Ammon's horn (tissue), 1 donor: ENCODE measurements around the gene ATG16L2.
A peak's percentile ranks its signal among the peaks of the same experiment; 100 is the strongest.

Experiments
- DNase-seq: peaks from one replicate; pipeline ENCODE4 v3.0.0-alpha.2; 2016; ENCODE audit warnings: low spot score

Gene ATG16L2, protein sequence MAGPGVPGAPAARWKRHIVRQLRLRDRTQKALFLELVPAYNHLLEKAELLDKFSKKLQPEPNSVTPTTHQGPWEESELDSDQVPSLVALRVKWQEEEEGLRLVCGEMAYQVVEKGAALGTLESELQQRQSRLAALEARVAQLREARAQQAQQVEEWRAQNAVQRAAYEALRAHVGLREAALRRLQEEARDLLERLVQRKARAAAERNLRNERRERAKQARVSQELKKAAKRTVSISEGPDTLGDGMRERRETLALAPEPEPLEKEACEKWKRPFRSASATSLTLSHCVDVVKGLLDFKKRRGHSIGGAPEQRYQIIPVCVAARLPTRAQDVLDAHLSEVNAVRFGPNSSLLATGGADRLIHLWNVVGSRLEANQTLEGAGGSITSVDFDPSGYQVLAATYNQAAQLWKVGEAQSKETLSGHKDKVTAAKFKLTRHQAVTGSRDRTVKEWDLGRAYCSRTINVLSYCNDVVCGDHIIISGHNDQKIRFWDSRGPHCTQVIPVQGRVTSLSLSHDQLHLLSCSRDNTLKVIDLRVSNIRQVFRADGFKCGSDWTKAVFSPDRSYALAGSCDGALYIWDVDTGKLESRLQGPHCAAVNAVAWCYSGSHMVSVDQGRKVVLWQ

DNA sequence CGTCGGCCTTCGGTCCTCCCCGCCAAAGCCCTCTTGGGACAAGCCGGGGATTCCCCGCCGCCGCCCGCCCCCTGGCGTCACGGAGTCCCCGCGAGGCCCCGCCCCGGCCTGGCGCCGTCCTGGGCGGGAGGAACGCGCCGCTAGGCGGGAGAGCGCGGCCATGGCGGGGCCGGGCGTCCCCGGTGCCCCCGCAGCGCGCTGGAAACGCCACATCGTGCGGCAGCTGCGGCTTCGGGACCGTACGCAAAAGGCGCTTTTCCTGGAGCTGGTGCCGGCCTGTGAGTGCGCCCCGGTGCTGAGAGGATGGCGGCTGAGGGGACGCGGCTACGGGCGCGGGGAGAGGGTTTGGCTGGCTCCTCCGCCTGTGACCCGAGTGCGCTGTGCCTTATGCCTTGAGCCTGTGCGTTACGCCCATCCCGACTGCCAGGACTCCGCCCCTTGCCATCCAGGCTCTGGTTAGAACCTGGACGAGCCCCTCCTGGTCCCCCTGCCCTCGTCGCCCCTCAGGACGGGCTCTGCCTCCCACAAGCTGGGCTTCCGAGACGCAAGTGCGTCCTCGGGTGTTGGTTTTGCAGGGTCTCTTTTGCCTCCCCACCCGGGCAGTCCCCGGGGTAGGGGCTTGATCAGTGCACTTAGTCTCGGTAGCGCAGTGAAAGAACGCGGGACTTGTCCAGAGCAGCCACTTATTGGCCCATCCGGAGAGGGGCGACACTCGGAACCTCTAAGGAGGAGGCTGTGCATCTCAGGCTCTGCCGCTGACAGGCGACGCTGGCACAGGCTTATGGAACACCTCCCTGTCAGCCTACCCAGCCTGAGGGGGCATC lies at the start of gene ATG16L2:
TSS of gene ATG16L2 (plus strand) at position 126 of the 824 bp plus-strand sequence. CDS start at position 161, 35 bp downstream.
- peak; percentile 89 for DNase-seq

DNA sequence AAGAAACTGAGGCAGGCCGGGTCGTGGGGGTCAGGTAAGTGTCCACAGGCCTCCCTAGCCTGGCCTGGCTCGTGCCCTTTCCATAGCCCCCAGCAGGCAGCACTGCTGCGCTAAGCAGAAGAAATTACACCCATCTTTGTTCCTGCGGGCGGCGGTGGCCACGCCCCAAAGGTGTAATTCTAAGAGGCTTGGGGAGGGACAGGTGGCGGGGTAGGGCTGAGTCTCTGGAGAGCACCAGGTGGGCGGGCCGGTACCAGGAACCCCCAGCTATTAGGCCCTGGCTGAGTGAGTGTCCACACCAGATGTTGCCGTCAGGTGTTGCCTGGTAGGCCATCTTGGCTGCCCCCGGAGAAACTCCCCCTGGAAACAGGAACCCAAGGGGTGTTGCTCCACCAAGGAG lies 49.7 kb upstream of the ATG16L2 start:
- no peak for DNase-seq

DNA sequence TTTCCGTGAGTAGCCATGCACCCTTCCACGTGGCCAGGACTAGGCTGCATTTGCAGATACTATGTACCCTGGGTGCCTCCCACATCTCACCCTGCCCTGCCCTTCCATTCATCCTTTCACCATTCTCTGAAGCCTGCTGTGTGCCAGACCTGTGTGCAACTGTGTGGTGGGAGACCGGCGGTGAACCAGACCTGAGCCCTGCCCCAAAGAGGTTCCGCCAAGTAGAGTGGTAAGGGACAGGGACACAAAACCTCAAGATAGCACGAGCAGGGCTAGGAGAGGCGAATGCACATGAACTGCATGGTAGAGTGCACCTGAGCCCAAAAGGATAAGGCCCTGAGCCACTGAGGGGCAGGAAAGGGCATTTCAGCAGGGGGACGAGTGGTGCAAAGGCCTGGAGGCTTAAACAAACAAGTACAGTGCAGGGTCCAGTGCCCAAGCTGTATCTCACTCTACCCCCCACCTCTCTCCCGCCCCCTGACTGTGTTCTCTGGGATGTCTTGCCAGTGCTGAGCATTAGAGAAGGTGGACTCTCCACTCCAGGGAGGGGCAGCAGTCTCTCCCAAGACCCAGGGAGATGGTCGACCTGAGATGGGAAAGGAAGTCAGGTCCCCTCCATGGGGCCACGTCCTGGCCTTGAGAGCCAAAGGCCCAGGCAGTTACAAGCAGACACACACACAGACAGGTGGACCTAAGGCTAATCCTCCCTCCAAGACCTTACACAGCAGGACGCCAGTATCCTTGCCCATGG lies 47.9 kb upstream of the ATG16L2 start:
- DNase-seq: no peak

DNA sequence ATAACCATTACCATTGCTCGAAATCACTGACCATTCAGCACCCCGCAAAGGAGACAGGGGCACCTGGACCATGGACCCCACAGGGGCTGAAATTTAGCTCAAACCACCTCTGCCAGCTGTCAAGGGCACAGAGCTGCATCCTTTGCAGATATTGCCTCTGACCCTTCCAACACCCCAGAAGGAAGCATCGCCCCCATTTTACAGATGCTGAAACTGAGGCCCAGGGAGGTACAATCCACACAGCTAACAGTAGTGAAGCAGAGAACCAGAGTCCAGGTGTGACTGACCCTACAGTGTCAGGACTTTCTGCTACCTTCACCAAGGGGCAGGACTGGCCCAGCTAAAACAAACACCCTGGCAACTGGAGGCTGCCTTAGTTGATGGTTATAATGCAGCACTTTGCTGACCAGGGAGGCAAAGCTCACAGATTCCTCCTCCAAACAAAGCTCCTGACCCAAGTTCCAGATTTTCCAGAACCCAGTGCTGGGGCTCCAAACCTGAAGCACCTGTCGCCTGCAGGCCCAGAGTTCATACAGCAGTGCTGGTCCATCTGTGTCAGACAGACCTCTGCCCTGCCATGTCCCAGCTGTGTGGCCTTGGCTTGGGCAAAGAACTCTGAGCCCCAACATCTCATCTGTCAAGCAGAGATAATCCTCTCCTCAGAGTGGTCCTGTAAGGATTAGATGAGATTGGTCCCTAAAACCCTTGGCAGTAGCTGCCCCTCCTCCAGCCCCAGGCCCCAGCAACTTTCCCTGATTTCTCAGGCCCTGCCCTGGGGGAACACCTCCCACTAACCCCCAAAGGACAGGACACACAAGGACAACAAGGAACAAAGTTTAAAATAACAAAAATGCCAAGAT lies 46.8 kb upstream of the ATG16L2 start:
- DNase-seq: no peak

DNA sequence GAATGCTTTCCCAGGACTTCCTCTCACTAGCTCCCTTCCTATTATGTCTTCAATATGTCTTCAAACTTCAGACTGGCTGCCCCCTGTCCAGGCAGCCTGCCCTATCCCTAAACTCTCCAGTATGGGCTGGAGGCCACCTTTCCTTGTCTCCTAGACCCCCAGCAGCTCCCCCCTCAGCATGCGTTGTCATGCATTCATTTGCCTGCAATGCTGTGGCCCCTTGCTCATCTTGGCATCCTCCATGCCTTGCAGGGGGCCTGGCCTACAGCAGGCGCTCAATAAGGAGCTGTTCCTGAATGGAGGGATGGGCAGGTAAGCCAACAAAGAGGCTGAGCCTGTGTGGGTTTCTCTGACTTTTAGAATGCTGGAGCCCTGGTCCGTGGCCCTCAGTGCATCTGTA lies 45.6 kb upstream of the ATG16L2 start:
- no peak for DNase-seq

DNA sequence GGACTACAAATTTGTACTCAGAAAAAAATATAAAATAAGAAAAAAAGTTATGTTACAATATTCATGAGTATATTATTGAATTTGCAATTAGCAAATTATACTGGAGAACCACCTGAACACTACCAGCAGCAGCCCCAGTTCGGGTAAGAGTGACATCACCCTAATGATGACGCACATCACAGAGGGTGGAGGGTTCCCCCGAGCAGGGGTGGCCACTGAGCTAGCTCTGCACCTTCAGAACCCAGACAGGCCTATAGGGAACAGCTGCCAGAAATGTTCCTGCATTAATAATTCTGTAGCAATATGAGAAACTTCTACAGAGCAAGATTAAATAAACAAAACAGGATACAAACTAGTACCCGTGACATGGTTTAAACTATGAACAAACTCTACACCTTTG lies 44.5 kb upstream of the ATG16L2 start:
- DNase-seq: no peak

DNA sequence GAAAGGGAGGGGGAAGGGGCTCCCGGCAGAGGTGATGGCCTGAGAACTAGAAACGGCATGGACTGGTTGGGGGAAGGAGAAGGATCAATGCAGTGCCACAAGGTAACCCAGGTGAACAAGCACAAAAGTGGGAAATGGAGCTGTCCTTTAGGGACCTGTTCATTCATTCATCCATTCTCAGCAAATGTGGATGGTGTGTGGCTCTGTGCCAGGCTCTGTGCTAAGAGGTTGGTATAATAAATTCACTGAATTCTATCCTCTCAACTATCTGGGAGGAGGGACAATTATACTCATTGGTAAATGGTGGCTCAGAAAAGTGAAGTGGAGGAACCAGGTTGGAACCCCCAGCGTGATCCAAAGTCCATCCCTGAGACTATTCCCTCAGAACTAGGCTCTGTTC lies 43.4 kb upstream of the ATG16L2 start:
- DNase-seq: no peak

DNA sequence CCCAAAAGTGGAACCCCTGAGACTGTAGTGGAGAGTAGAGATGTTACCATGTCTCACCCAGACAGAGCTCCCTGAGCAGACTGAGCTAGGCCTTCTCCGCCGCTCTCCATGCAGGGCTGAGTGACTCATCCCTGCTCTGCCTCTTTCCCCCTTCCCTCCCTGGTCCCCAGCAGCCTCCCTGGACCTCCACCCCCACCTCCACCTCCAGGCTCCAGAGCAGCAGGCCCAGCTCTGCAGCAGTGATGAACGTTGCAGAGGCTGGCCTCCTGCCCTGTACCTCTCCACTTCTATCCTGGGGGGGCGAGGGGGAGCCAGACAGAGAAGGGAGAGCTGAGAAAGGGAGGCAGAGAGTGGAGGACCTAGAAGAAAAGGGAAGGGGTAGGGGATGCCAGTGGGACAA lies 42.7 kb upstream of the ATG16L2 start:
- DNase-seq: no peak

DNA sequence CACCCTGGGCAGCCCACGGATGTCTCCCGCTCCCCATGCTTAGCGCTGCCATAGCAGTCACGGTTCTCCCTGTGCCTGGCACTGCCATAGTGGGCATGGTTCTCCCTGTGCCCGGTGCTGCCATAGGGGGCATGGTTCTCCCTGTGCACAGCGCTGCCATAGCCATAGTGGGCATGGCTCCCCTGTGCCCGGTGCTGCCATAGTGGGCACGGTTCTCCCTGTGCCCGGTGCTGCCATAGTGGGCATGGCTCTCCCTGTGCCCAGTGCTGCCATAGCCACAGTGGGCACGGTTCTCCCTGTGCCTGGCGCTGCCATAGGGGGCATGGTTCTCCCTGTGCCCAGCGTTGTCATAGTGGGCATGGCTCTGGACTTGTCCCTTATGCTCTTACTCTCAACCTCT lies 42.2 kb upstream of the ATG16L2 start:
- no peak for DNase-seq

DNA sequence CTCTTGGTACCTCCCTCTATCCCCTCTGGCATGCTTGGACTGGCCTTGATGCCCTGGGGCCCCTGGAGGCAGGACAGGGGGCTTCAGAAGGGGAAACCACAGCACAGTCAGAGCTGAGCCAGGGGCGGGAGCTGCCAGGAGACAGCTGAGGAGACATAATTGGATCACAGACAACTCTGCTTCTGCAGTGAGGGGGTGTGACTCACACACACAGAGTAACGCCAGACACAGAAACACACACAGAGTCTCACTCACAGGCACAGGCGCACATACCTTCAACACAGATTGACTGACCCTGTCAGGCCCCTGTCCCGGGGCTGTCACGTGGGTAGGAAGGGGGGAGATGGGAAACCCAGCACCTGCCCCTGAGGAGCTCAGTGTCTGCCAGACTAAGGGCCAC lies 40.9 kb upstream of the ATG16L2 start:
- DNase-seq: peak; percentile 79

DNA sequence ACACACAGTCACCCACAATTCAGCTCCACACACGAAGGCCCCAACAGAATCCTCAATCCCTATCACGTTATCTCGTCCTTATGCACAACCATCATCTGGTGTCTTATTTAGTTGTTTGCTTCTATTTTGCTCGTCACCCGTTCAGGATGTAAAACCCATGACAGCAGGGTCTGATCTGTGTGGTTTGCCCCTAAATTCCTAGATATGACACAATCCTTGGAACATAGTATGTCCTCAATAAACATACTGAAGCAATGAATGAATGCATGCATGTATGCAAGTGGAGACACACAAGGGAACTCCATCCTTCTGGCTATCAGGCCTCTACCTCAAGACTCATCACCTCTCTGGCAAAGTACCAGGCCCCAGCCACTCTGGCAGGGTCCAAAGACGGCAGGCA lies 40.5 kb upstream of the ATG16L2 start:
- no peak for DNase-seq

DNA sequence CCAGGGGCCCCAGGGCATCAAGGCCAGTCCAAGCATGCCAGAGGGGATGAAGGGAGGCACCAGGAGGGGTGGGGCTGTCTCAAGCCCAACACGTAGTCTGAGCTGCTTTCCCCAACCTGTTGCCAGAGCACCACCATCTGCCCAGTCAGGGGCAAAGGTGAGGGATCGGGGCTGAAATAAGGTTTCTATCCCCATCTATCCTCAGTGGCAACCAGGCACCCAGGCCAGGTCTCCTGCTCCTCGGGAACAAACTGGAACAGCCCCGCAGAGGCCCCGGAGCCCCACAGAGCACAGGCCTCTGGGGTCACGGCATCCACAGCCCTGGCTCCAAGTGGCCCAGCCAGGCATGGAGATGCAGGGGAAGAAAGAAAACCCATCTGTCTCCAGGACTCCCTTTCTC lies 39.7 kb upstream of the ATG16L2 start:
- DNase-seq: no peak

DNA sequence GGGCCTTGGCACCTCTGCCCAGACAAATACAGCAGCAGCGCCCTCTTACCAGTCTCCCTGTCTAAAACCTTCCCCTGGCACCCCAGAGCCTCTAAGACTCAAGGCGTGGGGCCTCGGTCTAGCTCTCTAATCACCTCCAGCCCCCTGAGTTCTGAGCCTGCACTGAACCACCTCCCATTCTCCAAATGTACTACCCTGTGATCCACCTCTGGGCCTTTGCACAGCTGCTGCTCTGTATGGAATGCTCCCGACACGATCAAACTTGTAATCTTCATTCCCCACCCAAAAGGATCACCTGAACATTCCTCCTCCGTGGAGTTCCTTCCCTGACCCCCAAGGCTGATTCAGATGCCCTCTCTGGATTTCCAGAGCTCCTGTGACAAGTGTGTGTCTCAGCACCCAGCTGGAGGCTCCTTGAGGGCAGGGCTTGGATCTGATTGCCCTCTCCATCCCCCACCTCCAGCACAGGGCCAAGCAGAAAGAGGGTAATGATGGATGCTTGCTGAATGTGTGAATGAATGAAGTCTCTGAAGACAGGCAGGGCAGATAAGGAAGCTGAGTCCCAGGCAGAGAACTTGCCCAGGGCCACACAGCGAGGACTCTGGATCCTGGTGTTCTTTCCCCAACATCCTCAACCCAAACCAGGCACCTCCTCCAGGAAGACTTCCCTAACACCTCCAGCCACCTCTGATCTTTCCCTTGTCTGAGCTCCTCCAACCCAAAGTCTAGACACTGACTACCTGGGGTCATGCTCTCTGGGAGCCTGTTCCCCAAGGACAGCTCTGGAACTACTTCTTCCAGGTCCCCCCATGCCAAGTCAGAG lies 38.7 kb upstream of the ATG16L2 start:
- DNase-seq: no peak

DNA sequence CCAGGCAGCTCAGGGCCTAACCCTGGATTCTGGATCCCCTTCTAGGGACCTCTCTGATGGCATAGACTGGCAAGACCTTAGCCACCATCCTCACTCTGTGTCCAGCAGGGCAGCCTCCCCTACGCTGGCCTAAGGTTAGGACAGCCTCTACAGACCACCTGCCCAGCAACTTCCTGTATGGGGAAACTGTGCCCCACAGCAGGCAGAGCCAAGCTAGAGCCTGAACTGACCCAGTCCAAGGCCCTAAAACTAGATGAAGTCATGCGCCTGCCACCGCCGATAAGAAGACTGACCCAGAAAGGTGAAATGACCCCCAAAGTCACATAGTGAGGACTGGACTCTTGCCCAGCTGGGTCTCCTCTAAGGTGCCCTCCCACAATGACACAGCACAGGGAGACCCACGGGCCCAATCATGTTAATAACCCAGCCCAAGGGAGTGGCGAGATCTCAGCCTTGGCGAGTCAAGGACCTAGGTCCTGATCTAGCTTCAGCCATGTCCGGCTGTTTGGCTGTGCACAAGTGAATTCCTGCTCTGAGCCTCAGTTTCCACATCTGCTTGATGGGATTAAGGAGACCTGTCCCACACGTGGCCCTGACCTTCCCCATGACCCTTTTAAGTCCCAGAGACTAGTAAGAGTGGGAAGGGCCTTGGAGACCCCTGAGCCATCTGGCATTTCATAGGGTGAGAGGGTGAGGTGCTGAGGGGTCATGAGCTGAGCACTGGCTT lies 37.9 kb upstream of the ATG16L2 start:
- no peak for DNase-seq

DNA sequence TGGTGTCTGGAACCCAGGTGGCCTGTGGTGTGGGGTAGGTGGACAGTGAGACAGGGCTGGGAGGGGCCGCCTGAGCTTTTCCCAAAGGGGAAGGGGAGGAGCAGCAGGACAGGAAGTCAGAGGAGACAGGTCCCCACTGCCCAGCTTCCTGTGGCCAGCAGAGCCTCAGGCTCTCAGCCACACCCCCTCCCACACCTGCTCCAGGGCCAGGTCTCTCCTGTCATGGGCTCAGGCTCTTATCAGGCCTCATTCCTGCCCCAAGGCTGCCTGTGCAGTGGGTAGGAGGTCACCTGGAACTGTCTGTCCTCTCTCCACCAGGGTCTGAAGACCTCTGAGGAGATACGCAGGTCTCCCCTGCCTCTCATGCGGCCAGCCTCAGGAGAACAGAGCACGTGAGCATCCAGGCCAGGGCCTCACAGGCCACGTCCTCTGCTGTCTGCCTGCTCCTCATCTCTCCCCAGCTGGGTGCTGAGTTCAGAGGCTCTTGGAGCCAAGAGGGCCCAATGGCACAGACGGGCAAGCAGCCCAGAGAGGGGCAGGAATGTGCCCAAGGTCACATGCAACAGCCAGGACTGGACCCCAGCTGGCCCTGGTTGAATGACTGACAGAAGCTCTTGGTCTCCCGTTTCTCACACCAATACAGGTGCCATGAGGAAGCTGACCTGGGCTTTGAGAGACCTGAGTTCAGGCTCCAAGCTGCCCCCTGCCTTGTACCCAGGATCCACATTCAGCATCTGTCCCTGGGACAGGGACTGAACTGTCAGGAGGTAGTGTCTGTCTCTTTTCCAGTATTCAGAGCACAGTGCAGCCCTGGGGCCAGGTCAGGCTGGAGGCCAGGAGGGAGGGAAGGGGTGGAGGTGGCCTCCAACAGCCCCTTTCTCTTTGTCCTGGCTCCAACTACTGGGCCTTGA lies 37.1 kb upstream of the ATG16L2 start:
- peak; percentile 83 for DNase-seq

DNA sequence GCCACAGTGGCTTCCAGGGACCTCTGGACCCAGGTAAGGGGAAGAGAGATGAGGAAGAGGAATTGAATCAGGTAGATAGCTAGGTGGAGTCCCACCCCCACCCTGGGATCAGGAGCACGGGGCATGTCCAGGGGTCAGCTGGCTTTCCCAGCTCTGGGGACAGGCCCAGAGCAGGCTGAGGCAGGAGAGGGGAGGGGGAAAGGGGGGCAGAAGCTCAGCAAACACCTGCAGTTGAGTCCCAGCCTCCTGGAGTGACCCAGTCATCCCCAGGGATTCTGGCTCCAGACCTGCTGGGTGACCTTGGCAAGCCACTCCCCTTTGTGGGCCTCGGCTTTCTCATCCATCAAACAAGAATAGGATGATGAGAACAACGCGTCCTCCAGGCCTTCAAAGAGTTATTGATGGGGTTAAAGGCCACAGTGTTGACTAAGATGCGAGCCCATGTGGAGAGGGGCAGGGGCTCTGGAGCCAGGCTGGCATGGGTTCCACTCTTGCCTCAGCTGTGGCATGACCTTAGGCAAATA lies 36.4 kb upstream of the ATG16L2 start:
- DNase-seq: peak; percentile 39

DNA sequence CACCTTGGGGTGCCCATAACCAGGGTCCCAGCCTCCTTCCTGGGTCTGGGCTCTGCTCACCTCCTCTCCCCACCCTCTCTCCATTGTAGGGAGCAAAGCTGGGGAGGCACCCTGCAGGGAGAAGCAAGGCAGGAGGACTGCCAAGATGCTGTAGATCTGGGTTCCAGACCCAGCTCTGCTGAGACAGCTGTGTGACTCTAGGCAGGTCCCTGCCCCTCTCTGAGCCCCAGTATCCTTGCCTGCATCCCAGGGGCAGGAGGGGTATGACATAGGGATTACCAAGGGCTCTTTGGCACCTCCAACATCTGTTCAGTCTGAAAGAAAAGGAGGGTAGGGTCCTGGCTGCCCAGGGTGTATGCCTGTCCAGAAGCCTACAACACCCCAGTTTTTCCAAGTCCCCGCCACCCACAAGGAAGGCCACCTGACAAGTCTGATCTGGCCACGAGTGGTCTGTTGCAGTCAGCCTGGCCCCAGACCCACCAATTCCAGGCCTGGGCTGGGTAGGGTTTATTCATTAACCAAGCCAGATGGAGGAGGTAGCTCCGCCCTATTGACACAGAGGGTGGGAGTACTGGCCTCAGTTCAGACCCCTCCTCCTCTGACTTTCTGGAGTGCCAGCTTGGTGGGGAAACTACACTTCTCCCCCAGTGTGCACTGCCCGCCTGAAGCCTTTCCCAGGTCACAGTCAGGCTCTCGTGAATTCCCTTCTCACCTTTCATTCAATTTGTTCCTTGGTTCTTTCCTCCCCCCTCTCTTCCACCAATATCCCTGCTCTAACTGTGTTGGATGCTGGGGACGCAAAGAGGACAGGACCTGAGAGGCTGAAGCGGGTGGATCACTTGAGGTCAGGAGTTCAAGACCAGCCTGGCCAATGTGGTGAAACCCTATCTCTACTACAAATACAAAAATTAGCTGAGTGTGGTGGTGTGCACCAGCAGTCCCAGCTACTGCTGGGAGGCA lies 35.4 kb upstream of the ATG16L2 start:
- DNase-seq: no peak
